SIG-M5 (cell line): ENCODE results near the gene PRSS50.

Experiments
- DNase-seq: peaks from one replicate; lab custom pipeline; 2025; lab: John Stamatoyannopoulos, UW

The PRSS50 gene

GRCh38 chr3:46690798-46691197, 26.9 kb downstream of the PRSS50 start:
- DNase-seq, result no peak

GRCh38 chr3:46685446-46685845, 32.2 kb downstream of the PRSS50 start:
- DNase-seq, result no peak

DNA sequence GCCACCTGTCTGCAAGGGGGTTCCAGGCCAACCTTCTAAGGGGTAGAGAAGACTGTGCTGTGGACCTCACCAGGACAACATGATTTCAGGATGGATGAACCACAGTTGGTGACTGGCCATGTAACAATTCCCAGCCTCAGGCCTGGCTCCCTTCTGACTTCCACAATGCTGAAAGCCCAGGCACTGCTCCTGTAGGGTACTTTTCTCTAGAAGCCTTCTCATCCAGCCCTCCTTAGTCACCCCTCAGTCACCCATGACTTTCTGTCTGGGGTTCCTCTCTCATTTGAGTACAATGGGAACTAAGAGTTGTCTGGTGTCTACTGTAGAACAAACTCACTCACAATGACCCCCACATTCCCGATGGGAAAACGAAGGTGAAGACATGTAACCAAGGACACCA, 32.8 kb downstream of the PRSS50 start:
- DNase-seq, result no peak

DNA sequence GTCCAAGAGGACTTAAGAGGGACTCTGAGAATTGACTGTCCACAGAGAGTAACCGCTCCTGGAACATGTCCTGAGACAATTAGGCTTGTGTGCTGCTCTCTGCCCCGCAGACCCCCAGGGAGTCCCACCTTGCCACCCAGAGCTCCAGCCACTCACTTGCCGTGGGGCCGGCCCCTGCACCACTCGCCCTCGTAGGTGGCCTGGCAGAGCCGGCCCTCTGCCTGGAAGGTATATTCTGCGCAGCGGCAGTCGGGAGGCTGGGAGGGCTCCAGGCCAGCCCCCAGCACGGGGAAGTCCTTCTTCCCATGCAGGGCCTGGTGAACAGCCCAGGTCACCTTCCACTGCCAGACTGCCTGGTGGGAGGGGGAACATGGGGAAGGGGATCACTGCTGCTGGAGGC, 34.7 kb downstream of the PRSS50 start:
- no peak for DNase-seq

GRCh38 chr3:46681856-46682540, 35.7 kb downstream of the PRSS50 start:
- DNase-seq, result no peak

DNA sequence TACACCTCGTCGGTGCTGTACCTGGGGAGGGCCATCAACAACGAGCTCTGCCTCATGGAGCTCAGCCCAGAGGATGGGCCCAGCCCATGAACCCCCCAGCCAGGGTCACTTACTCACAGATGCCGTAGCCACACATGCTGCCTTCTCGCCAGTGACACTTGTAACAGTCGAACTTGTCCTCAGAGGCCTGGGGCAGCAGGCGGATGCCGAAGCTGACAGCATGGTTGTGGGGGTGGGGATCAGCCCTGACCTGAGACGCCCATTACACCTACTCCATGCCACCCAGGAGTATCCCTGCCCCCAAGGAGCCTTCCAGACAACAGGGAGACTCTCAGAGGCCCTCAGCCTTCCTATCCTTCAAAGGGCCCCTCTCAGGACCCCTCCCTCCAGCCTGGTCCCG, 36.3 kb downstream of the PRSS50 start:
- DNase-seq, result no peak

DNA sequence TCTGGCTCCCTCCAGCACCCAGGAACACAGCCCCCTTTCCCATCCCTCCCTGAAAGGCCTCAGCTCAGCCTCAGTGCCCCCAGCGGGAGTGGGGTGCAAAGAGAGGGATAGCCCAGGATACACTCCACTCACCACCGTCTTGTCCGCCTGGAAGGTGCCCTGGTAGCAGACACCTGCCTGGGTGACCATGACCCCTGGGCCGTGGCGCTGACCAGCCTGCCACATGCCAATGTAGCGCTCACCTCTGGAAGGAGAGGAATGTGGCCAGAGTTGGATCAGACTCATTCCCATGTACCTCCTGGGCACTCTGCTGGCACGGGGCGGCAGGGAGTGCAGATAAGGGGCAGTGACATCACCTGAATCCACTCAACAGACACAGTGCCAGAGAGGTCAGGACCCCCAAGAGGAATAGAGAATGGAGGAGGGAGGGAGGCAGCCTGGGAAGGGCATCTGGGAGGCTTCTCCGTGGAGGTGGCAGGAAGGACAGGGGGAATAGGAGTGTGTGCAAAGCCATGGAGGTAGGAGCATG, 37.3 kb downstream of the PRSS50 start:
- DNase-seq, result no peak

DNA sequence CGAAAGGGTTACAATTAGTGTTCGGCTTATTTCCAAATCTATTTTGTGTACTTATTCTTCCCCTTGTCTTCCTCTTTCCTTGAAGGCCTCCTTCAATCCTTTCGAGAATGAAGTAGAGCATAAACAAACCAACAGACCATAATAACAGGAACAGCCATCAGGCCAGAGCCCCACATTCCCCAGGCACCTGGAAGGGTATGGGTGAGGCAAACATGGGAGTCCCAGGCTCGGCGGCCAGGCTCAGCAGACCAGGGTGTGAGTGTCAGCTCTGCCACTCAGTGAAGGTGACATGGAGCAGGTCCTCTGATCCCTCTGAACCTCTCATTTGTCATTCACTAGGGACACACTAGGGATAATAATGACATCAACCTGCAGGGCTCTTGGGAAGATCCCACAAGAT, 38.0 kb downstream of the PRSS50 start:
- DNase-seq, result no peak

- DNase-seq, result no peak
Observed at GRCh38 chr3:46678280-46678679, 39.4 kb downstream of the PRSS50 start.

- no peak for DNase-seq
Observed at GRCh38 chr3:46677411-46677726, 40.3 kb downstream of the PRSS50 start.

DNA sequence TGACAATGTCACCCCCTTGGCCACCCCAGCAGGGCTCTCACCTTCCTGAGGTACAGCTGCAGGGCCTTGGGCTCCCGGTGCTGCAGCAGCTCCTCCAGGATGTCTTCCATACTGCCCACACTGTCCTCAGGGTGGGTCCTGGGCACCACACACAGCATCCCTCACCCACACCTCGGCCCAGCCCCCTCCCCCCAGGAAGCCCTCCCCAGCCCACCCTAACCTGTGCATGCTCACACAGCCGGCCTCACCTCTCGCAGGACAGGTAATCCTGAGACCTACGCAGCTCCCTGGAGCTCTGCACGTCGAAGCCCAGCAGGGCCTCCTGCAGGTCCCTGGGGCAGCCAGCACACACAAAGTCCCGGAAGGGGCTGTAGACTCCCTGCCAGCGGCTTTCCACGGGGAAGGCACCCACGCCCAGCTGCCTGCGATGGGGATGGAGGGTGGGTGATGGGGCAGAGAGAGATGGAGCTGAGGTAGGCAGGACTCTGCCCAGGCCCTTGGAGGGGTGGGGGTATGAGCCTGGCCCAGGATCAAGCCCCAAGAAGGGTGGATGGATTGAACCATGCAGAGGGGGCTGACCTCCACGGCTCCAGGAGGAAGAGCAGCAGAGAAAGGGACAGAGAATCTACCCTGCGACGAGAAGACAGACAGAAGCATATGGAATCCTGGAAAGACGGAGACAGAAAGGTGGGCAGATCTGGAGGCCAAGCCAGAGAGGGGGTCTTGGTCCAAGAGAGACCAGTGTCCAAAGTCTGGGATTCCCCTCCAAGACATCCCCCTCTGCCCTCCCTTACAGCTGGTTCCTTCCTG, 40.9 kb downstream of the PRSS50 start:
- DNase-seq, result no peak

- DNase-seq, result no peak
Observed at GRCh38 chr3:46675843-46676567, 41.7 kb downstream of the PRSS50 start.

GRCh38 chr3:46675426-46675825, 42.2 kb downstream of the PRSS50 start:
- DNase-seq, result no peak

DNA sequence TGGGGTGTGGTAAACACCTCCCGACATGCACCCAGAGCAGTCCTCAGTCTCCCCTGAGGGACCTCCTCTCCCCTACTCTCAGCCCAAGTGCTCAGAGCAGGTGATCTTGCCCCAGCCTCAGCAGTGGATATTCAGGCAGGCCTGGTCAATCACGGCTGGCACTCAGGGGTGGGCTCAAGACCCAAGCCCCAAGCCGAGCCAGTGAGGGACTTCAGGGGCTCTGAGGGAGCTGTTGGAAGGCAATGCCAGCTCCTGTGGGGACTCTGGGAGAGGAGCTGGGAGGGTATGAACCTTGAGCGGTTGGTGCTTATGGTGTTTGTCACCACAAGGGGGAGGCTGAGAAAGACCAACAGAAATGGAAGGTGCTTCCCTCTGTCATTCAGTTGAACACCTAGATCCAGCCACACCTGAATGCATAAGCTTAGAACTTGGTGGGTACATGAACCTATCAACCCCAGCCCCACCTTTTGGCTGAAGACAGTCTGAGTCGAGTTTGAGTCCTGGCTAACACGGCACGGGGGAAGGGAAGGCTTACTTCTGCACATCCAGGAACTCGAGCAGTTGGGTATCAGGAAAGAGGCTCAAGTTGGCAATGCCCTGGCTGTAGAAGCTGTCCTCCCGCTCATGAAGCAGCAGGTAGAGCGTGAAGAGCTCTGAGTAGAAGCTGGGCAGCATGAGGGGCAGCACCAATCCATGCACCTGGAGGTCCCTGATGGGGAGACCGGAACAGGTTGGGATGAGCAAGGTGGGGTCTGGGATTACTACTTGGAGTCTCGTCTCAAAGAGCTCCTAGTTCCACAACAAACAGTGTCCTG, 43.4 kb downstream of the PRSS50 start:
- no peak for DNase-seq

GRCh38 chr3:46673151-46674030, 44.3 kb downstream of the PRSS50 start:
- no peak for DNase-seq

GRCh38 chr3:46672349-46672695, 45.3 kb downstream of the PRSS50 start:
- DNase-seq, result no peak

- no peak for DNase-seq
Observed at GRCh38 chr3:46671541-46672348, 45.9 kb downstream of the PRSS50 start.

DNA sequence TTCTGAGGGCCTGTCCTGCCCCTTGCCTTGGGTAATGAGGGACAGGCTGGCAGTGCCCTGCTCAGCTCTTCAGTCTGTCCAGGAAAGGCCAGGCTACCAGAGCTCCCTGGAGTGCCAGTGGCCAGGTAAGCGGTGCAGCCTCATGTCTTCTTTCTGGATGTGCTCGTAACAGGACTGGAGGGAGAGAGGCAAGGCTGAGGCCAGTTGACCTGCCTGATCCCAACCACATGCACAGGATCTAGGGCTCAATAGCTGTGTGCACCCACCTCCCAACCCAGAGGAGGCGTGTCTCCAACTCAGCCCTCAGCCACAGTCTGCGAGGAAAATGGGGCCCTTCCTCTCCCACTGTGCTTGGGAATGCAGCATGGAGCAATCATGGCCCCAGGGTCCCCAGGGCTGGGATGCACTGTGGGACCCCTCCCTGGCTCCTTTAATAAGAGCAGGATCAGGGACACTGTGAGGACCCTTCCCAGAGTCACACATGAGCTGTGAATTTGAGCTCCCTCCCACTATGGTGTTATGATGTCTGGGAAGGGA, 46.7 kb downstream of the PRSS50 start:
- DNase-seq, result no peak

DNA sequence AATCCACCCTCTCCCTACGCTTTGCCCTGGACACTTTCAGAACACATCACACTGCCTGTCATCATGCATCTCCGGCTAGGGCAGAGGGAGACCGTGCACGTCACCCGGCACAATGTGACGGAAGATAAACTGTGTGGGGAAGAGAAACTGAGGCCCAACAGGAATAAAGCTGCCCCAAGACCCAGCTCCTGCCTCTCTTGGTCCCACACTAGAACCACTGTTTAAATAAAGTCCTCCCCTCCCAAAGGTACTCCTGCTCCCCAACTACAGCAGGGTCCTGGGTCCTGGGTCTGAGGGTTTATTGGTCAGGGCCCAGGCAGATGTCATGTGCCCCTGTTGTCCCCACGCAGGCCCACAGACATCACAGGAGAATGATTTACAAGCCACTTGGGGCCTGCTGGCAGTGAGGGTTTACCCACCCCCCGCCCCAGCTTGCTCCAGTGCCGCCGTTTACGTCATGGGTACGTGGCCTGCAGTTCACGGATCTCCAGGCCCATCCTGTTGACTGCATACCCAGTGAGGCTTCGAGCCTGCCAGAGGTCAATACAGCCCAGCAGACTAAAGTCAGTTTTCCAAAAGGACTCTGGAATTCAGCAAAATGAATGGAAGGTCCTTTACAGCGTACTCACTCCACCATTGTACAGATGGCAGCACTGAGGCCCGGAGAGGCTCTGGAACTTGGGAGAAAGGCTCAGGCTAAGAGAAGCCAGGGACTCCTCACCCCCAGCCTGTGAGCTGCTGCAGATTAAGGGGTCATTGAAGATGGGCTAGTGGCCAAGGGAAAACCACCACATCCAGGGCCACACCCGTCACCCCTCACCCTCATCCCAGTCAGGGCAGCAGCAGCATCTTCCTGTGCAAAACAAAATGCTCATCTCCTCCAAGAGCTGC, 47.4 kb downstream of the PRSS50 start:
- no peak for DNase-seq
